GM20000 (cell line): Measurements from ENCODE around the gene ATG2A.

ENCODE experiments used
- DNase-seq: peaks from one replicate; pipeline ENCODE4 v3.0.0; 2012; ENCODE audit warnings: low spot score
- CTCF ChIP-seq: IDR thresholded peaks from 2 replicates; pipeline ENCODE4 v1.5.1; 2012; ENCODE audit warnings: mild to moderate bottlenecking, control low read depth; ENCODE audit errors: extremely low read depth, missing control alignments

The ATG2A gene

DNA sequence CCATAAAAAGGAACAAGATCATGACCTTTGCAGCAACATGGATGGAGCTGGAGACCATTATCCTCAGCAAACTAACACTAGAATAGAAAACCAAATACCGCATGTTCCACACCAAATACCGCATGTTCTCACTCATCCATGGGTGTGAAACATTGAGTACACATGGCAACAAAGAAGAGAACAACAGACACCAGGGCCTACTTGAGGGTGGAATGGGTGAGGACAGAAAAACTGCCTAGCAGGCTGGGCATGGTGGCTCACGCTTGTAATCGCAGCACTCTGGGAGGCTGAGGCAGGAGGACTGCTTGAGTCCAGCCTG lies 50.9 kb downstream of the ATG2A start:
- TF ChIP-seq CTCF: no peak
- no peak for DNase-seq

GRCh38 chr11:64865286-64866172 lies 51.5 kb downstream of the ATG2A start:
- DNase-seq: peak; percentile 68
- no peak for TF ChIP-seq CTCF

DNA sequence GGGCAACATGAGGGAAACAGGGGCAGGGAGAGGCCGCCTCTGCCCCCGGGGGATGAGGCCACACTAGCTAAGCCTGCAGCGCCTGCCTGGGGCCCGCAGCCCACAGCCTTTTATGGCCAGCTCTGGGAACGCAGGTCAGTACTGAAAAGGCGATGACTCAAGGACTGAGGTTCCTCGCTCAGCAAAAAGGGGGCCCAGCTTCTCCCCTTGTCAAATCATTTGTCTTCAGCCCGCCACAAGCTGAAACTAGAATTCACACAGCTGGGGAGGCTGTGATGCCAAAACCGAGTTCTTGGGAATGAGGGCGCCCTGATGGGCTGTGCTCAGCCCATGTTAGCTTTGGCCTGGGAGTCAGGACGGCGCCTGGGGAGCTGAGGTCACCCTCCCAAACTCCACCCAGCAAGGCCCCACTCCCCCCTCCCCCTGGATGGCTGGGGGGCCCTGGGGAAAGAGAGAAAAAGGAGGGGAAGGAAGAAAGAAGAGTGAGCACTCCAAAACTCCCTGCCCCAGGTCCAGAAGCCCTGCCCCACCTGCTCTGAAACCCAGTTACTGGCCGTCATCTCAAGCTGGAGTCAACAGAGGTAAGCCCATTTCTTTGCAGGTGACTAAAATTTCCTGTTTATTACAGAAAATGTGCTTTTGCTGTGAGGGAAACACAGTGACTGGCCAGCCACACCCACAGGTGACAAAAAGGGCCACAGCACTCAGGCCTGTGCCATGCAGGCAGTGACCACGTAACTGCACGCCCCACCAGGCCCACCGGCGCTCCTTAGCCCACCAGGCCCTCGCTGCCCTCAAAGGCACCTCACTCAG lies 52.3 kb downstream of the ATG2A start:
- peak; percentile 70 for DNase-seq
- no peak for TF ChIP-seq CTCF

DNA sequence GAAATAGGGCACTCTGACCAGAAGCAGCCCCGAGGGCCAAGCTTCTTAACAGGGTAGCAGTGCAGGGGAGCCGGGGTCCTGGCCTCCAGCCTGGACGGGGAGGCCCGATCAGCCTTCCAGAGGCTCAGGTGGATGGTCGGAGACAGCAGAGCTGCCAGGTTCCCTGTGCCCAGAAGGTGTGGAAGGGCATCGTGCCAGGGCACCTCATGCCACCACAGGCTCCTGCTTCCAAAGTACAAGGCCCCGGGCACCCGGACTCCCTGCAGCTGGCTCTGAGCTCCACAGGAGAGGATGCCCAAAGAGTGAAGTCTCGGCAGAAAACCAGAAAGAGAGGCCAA lies 52.9 kb downstream of the ATG2A start:
- DNase-seq: no peak
- no peak for TF ChIP-seq CTCF

DNA sequence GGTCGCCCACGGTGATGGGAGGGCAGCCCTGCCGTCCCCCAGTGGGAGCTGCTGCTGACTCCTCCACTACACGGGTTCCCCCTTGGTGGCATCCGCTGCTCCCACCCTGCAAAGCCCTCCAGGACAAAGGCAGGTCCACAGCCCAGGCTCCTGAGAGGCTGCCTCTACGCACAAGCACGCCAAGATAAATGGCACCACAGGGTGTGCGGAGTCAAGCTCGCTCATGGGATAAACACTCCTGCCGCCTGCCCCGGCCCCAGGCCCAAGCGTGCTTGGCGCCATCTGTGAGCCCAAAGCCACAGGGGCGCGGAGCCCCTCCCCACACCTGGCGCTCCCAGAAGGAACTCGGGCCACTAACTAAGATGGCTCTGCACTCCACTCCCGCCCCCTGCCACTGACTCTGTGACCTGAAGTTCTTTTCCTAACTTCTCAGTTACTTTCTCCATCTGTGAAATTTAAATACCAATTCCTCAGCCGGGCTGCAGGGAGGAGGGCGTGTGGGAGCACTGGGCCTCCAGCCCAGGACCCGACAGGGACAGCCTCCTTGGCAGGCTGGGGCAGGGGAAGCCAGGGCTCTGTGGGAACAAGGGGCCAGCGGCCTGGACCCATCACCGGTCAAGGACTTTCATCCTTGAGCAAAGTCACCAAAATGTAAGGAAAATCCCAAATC lies 53.5 kb downstream of the ATG2A start:
- TF ChIP-seq CTCF: no peak
- DNase-seq: no peak

GRCh38 chr11:64862987-64863390 lies 54.0 kb downstream of the ATG2A start:
- no peak for TF ChIP-seq CTCF
- no peak for DNase-seq
